Activated T-cell treated with anti-CD3 and anti-CD28 coated beads, Interleukin-2, amount 50 U/mL, for 4 hours (primary cell): ENCODE measurements around the gene DNM3. TPM values are rescaled to one million over a fixed set of nuclear protein-coding genes. Genes with fewer than 3 reads are reported as not detected.

ENCODE experiments used
- ATAC-seq, 2 donors: fragments of 200-7000 bp; cut with Tn5 transposase; one replicate each; pipeline ENCODE4 v1.10.0; 2021
- DNase-seq: peaks from one replicate; pipeline ENCODE4 v3.0.0-alpha.2; 2020
- H3K27me3 Mint-ChIP-seq: one replicate; pipeline ENCODE4 v1.8.0; 2021; ENCODE audit warnings: low read depth, mixed read lengths
- H3K36me3 Mint-ChIP-seq: one replicate; pipeline ENCODE4 v1.8.0; 2022; ENCODE audit warnings: mixed read lengths; ENCODE audit not compliant: insufficient read depth
- H3K4me1 Mint-ChIP-seq: one replicate; pipeline ENCODE4 v1.8.0; 2021; ENCODE audit warnings: low read depth, mixed read lengths
- H3K4me3 Mint-ChIP-seq: one replicate; pipeline ENCODE4 v1.8.0; 2021; ENCODE audit warnings: mild to moderate bottlenecking, moderate library complexity, mixed read lengths
- H3K9me3 Mint-ChIP-seq: one replicate; pipeline ENCODE4 v1.8.0; 2021; ENCODE audit warnings: mixed read lengths
- total RNA-seq, 3 donors: library from RNA; stranded (reverse); gene quantifications; one replicate each; pipeline ENCODE4 v1.2.1, GENCODE V29; 2021

Gene DNM3
- total RNA-seq, 3 donors from 2014 or later: 0.35 to 0.58 (median 0.38) TPM

- no peaks in the 10 kb centered on the region for H3K9me3 Mint-ChIP-seq
- no peaks in the 10 kb centered on the region for H3K27me3 Mint-ChIP-seq
- no peak for DNase-seq
- H3K4me3 Mint-ChIP-seq: no peak overlapping the region
- ATAC-seq: no peak
- H3K4me1 Mint-ChIP-seq: peaks cover 2% of the 10 kb centered on the region
- H3K36me3 Mint-ChIP-seq: no peaks in the 10 kb centered on the region
Measured at GRCh38 chr1:172090511-172090817, 249.2 kb downstream of the DNM3 start.

DNA sequence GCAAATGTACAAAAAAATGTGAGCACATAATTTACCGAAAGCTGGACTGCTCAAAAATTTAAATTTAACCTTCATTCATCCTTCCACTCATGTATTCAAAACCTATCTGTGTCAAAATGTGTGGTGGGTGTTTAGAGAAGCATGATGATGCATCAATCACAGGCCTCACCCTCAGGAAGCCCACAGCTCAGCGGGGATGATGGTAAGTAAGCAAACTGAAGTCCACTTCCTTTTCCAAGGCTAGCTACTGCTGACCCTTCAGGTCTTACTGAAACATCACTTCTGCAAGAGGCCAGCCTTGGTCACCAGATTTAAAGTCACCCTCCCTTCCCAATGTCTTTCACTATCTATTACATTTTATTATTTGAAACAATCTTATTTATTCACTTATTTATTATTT is 254.5 kb downstream of the DNM3 start:
- no peak for ATAC-seq
- DNase-seq: no peak
- no peaks in the 10 kb centered on the region for H3K4me1 Mint-ChIP-seq

GRCh38 chr1:172105230-172105629 is 263.9 kb downstream of the DNM3 start:
- no peak for DNase-seq
- ATAC-seq: no peak
- H3K36me3 Mint-ChIP-seq: no peaks in the 10 kb centered on the region
- H3K4me1 Mint-ChIP-seq: no peaks in the 10 kb centered on the region
- H3K9me3 Mint-ChIP-seq: no peaks in the 10 kb centered on the region
- H3K4me3 Mint-ChIP-seq: no peak overlapping the region
- peaks cover 14% of the 10 kb centered on the region for H3K27me3 Mint-ChIP-seq

More for the DNA sequence above, 254.5 kb downstream of the DNM3 start:
- Mint-ChIP-seq H3K4me3 (no peak overlapping the region), H3K9me3 (no peaks in the 10 kb centered on the region), H3K27me3 (no peaks in the 10 kb centered on the region), H3K36me3 (no peaks in the 10 kb centered on the region)

GRCh38 chr1:172107316-172107975 is 266.1 kb downstream of the DNM3 start:
- Mint-ChIP-seq H3K4me1 (no peaks in the 10 kb centered on the region), H3K9me3 (no peaks in the 10 kb centered on the region)
- ATAC-seq: no peak

DNA sequence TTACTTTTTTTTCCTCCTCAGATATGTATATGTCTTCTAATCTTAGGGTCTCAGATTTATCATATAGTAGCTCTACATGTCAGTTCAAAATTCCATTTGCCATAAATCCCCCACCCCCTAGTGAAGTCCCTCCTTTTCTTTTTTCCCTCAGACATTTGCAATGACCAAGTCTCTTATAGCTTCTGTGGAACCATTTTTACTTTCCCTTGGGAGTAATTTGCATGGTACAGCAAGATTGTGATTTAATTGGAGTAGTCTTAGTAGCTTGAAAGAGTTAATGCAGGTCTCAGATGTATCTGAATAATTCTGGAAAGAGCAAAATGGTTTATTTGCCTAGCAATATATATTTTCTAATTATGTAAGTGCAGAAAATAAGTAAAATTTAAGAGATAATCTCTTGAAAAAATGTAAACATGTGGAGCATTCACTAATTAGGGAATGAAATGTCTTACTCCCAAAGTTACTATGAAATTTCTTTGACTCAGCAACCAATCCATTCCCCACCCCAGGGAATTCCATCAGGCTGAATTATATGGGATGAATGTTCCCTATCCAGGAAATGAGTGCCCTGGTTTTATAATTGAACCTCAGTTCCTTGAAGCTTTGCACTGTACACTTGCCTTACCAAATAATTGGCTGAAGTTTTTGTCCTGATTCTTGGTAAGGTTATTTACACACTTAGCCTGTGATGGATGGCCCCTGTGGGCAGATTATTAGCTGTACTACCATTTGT is 267.0 kb downstream of the DNM3 start:
- DNase-seq (no peak), ATAC-seq (no peak)
- Mint-ChIP-seq H3K9me3 (no peaks in the 10 kb centered on the region), H3K4me3 (no peak overlapping the region), H3K4me1 (no peaks in the 10 kb centered on the region), H3K27me3 (peaks cover 14% of the 10 kb centered on the region), H3K36me3 (no peaks in the 10 kb centered on the region)

More at GRCh38 chr1:172107316-172107975, 266.1 kb downstream of the DNM3 start:
- Mint-ChIP-seq H3K4me3 (no peak overlapping the region), H3K27me3 (peaks cover 14% of the 10 kb centered on the region), H3K36me3 (no peaks in the 10 kb centered on the region)
- no peak for DNase-seq

DNA sequence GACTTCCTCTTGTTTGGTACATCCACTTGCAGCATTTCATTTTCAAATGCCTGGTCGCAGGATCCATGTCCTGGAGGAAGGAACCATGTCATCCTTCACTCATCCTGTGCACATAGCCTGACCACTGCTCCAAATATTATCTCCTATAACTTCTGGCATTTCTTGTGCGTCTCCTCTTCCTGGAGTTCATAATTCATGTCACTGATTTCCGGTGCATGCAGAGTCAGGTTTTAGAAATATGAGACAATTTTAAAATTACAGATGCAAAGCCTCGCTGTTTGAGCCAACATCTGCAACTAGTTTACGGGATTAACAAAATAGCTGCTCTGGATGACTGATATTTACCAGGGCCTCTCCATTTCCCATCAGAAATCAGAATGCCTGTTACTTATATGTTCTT is 268.1 kb downstream of the DNM3 start:
- H3K36me3 Mint-ChIP-seq: no peaks in the 10 kb centered on the region
- no peaks in the 10 kb centered on the region for H3K4me1 Mint-ChIP-seq
- DNase-seq (no peak), ATAC-seq (no peak)
- H3K4me3 Mint-ChIP-seq: no peak overlapping the region
- peaks cover 14% of the 10 kb centered on the region for H3K27me3 Mint-ChIP-seq
- no peaks in the 10 kb centered on the region for H3K9me3 Mint-ChIP-seq

- H3K4me3 Mint-ChIP-seq: no peak overlapping the region
- peaks cover 6% of the 10 kb centered on the region for H3K4me1 Mint-ChIP-seq
- no peaks in the 10 kb centered on the region for H3K9me3 Mint-ChIP-seq
- H3K36me3 Mint-ChIP-seq: no peaks in the 10 kb centered on the region
- no peak for ATAC-seq
- DNase-seq: no peak
- peaks cover 11% of the 10 kb centered on the region for H3K27me3 Mint-ChIP-seq
Measured at GRCh38 chr1:172112576-172112975, 271.3 kb downstream of the DNM3 start.

- Mint-ChIP-seq H3K36me3 (no peaks in the 10 kb centered on the region), H3K9me3 (no peaks in the 10 kb centered on the region), H3K4me1 (peaks cover 24% of the 10 kb centered on the region), H3K4me3 (no peak overlapping the region), H3K27me3 (no peaks in the 10 kb centered on the region)
- DNase-seq (no peak), ATAC-seq (peak; percentile 46 to 61)
Measured at GRCh38 chr1:172117800-172118199, 276.5 kb downstream of the DNM3 start.

DNA sequence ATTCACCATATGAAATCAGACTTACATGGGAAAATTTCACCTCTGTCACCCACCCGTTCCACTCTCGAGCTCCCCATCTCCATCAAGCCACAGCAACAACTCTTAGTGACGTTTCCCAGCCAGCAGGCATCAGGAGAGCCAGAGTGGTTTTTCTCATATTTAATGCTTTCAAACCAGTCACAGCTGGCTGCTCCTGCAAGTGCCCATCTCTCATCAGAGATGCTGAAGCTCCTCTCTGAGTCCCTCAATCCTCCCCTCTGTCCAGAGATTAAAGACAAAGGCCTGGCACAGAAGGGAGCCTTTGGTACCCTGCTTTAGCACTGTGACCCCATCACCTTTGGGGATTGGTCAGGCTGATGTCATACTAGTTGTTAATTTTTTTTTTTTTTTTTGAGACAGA is 277.3 kb downstream of the DNM3 start:
- Mint-ChIP-seq H3K27me3 (no peaks in the 10 kb centered on the region), H3K4me1 (peaks cover 24% of the 10 kb centered on the region), H3K4me3 (no peak overlapping the region), H3K36me3 (no peaks in the 10 kb centered on the region), H3K9me3 (no peaks in the 10 kb centered on the region)
- DNase-seq (no peak), ATAC-seq (no peak)

DNA sequence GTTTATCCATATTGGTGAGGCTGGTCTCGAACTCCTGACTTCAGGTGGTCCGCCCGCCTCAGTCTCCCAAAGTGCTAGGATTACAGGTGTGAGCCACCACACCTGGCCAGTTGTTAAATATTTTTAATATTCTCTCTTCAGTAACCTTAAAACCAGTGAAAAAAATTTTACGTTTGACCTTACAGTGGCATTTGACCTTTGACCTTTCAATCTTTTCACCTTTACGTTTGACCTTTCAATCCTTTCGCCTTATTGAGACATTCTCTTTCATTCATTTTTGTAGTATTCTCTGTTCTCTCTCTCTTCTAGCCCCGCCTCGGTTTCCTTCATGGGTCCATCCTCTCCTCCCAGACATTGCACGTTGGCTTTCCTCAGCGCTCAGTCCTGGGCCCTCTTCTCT is 277.9 kb downstream of the DNM3 start:
- no peak for DNase-seq
- Mint-ChIP-seq H3K27me3 (no peaks in the 10 kb centered on the region), H3K36me3 (no peaks in the 10 kb centered on the region), H3K4me1 (peaks cover 24% of the 10 kb centered on the region), H3K9me3 (no peaks in the 10 kb centered on the region), H3K4me3 (no peak overlapping the region)
- ATAC-seq: no peak

GRCh38 chr1:172120381-172120780 is 279.1 kb downstream of the DNM3 start:
- no peak for ATAC-seq
- no peaks in the 10 kb centered on the region for H3K9me3 Mint-ChIP-seq
- H3K36me3 Mint-ChIP-seq: no peaks in the 10 kb centered on the region
- DNase-seq: no peak
- no peak overlapping the region for H3K4me3 Mint-ChIP-seq
- no peaks in the 10 kb centered on the region for H3K27me3 Mint-ChIP-seq
- H3K4me1 Mint-ChIP-seq: peaks cover 24% of the 10 kb centered on the region

GRCh38 chr1:172121081-172121717 is 279.9 kb downstream of the DNM3 start:
- no peaks in the 10 kb centered on the region for H3K9me3 Mint-ChIP-seq
- no peak overlapping the region for H3K4me3 Mint-ChIP-seq
- peaks cover 24% of the 10 kb centered on the region for H3K4me1 Mint-ChIP-seq
- no peak for DNase-seq
- ATAC-seq: no peak
- H3K27me3 Mint-ChIP-seq: no peaks in the 10 kb centered on the region
- no peaks in the 10 kb centered on the region for H3K36me3 Mint-ChIP-seq

- H3K4me1 Mint-ChIP-seq: peaks cover 19% of the 10 kb centered on the region
- no peaks in the 10 kb centered on the region for H3K27me3 Mint-ChIP-seq
- no peaks in the 10 kb centered on the region for H3K9me3 Mint-ChIP-seq
- no peak overlapping the region for H3K4me3 Mint-ChIP-seq
- no peak for DNase-seq
- H3K36me3 Mint-ChIP-seq: no peaks in the 10 kb centered on the region
- no peak for ATAC-seq
Measured at GRCh38 chr1:172122381-172122780, 281.1 kb downstream of the DNM3 start.

DNA sequence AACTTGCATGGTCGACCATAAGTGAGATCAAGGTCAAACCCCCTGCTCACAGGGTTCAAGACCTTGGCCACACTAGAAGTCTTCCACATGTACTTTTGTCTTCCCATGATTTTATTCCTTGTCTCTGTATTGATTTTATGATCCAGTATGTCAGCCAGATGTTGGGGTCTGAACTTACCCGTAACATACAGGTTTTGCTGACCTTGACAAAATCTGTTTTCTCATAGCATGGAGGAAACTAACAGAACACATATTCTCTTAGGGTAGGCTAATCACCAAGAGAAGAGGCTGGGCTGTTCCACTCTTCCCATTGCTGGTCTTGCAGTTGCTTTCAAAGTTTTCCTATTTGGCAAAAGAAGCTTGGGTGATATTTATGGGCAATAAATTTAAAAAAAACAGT is 284.0 kb downstream of the DNM3 start:
- Mint-ChIP-seq H3K27me3 (no peaks in the 10 kb centered on the region), H3K36me3 (no peaks in the 10 kb centered on the region), H3K4me3 (no peak overlapping the region), H3K9me3 (no peaks in the 10 kb centered on the region), H3K4me1 (no peaks in the 10 kb centered on the region)
- ATAC-seq (no peak), DNase-seq (no peak)
